HFFc6 (cell line): Measurements from ENCODE around the gene ERAL1. TPM values are rescaled to one million over a fixed set of nuclear protein-coding genes. Genes with fewer than 3 reads are reported as not detected.
A peak's percentile ranks its signal among the peaks of the same experiment; 100 is the strongest.
"Not testable (repeated sequence)": the region's sequence is repeated elsewhere in the genome, so short reads cannot be mapped to it uniquely, and the experiment has no call there.

Source experiments
- DNase-seq: peaks from one replicate; pipeline ENCODE4 v3.0.0-alpha.2; 2018
- H3K27ac Mint-ChIP-seq: 2 replicates; pipeline ENCODE4 v1.8.0; 2020; ENCODE audit warnings: mild to moderate bottlenecking, mixed read lengths
- H3K27me3 Mint-ChIP-seq: 2 replicates; pipeline ENCODE4 v1.8.0; 2021; ENCODE audit warnings: mild to moderate bottlenecking, moderate library complexity, mixed read lengths; ENCODE audit not compliant: insufficient read depth
- H3K36me3 Mint-ChIP-seq: 2 replicates; pipeline ENCODE4 v1.8.0; 2021; ENCODE audit warnings: low read depth, mixed read lengths
- H3K4me1 Mint-ChIP-seq: 2 replicates; pipeline ENCODE4 v1.8.0; 2020; ENCODE audit warnings: low read depth, mixed read lengths
- H3K4me3 Mint-ChIP-seq: 2 replicates; pipeline ENCODE4 v1.8.0; 2020; ENCODE audit warnings: mild to moderate bottlenecking, moderate library complexity, mixed read lengths
- H3K9me3 Mint-ChIP-seq: 2 replicates; pipeline ENCODE4 v1.8.0; 2020; ENCODE audit warnings: mild to moderate bottlenecking, mixed read lengths
- CTCF ChIP-seq: fragments of 200-600 bp; sonication (generic); IDR thresholded peaks from 2 replicates; pipeline ENCODE4 v1.5.0; 2021; ENCODE audit warnings: antibody characterized with exemption, mild to moderate bottlenecking
- total RNA-seq, 6 experiments: library from RNA; stranded (reverse); fragmentation: NEBNext Ultra II Directional; extraction: Animal tissue kit (Norgen Biotek cat#: 25700); gene quantifications; 2 replicates in 1 of 6; 3 replicates in 5 of 6; pipeline ENCODE4 v1.2.3, GENCODE V29; 2021

Gene ERAL1
- total RNA-seq, 6 experiments from 2014 or later = 43.3 to 55.1 (median 46.1) TPM

DNA sequence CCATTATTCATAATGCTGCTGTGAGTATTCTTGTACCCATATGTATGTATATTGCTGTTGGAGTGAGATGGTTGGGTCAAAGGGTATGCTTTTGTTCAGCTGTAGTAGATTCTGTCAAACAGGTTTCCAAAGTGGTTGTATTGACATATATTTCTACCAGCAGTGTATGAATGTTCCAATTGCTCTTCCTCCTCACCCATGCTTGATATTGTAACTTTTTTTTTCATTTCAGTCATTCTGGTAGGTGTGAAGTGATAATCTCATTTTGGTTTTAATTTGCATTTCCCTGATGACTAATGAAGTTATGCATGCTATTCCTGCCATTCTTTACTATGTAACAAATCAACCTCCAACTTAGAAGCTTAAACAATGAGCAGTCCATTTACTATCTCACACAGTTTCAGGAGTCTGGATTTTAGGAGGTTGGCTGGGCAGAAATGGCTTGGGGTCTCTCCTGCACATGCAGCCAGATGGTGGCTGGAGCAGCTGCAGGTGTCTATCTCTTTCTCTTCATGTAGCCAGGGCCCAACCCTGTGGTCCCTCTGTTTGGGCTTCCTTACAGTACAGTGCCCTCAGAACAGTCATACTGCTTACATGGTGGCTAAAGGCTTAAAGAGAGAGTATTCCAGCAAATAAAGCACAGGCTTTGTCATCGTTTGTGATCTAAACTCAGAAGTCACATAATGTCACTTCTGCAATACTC is 21.2 kb downstream of the ERAL1 start:
- Mint-ChIP-seq H3K27ac (no peak overlapping the region), H3K36me3 (peaks cover 5% of the 10 kb centered on the region; the same call in 1 of the 2 replicates), H3K4me1 (peaks cover 19% of the 10 kb centered on the region), H3K4me3 (no peak overlapping the region), H3K27me3 (peaks cover 4% of the 10 kb centered on the region), H3K9me3 (no peaks in the 10 kb centered on the region)
- no peak for DNase-seq
- TF ChIP-seq CTCF = no peak

GRCh38 chr17:28877150-28877711 is 22.4 kb downstream of the ERAL1 start:
- H3K27ac Mint-ChIP-seq, H3K27me3 Mint-ChIP-seq, H3K9me3 Mint-ChIP-seq, H3K4me3 Mint-ChIP-seq, DNase-seq: not testable (repeated sequence)
- Mint-ChIP-seq H3K36me3 (peaks cover 10% of the 10 kb centered on the region; the same call in 1 of the 2 replicates), H3K4me1 (peaks cover 19% of the 10 kb centered on the region)

- peaks cover 11% of the 10 kb centered on the region; the same call in 1 of the 2 replicates for H3K36me3 Mint-ChIP-seq
- no peaks in the 10 kb centered on the region for H3K9me3 Mint-ChIP-seq
- TF ChIP-seq CTCF = no peak
- no peak overlapping the region for H3K4me3 Mint-ChIP-seq
- DNase-seq = no peak
- peaks cover 4% of the 10 kb centered on the region; the same call in 1 of the 2 replicates for H3K27me3 Mint-ChIP-seq
- H3K4me1 Mint-ChIP-seq = peaks cover 19% of the 10 kb centered on the region
- H3K27ac Mint-ChIP-seq = no peak overlapping the region; the same call in 1 of the 2 replicates
Measured at GRCh38 chr17:28878158-28878910, 23.5 kb downstream of the ERAL1 start.

- H3K36me3 Mint-ChIP-seq = peaks cover 11% of the 10 kb centered on the region; the same call in 1 of the 2 replicates
- no peaks in the 10 kb centered on the region for H3K27me3 Mint-ChIP-seq
- no peak overlapping the region for H3K4me3 Mint-ChIP-seq
- no peak overlapping the region for H3K27ac Mint-ChIP-seq
- H3K9me3 Mint-ChIP-seq = no peaks in the 10 kb centered on the region
- H3K4me1 Mint-ChIP-seq = peaks cover 19% of the 10 kb centered on the region
- TF ChIP-seq CTCF = peak; percentile 65
- peak; percentile 30 for DNase-seq
Measured at GRCh38 chr17:28878981-28879380, 24.2 kb downstream of the ERAL1 start.

- Mint-ChIP-seq H3K4me3 (no peak overlapping the region), H3K4me1 (peaks cover 19% of the 10 kb centered on the region), H3K36me3 (peaks cover 11% of the 10 kb centered on the region; the same call in 1 of the 2 replicates), H3K27me3 (no peaks in the 10 kb centered on the region; the same call in 1 of the 2 replicates), H3K9me3 (no peaks in the 10 kb centered on the region), H3K27ac (no peak overlapping the region)
- DNase-seq = no peak
- no peak for TF ChIP-seq CTCF
Measured at GRCh38 chr17:28879886-28880571, 25.2 kb downstream of the ERAL1 start.
